ENCODE measurements around the gene ITPR2.

Gene ITPR2

DNA sequence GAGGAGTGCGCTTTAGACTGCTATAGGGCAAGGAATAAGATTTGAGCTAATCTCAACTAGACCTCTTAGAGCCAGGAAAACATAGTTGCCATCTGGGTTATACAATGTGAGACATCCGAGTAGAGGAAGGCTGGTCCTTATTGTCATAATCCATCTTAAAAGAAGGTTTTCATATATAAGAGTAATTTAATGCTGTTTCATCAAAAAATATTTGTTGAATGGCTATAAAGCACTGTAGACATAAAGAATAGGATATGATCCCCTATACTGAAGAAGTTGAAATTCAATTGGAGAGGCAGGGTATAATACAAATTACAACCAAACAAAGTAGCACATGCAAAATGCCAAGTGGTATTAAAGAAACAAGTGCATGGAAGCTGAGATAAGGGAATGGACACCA lies 343.1 kb downstream of the ITPR2 start:
- DNase-seq = no peak
- Histone ChIP-seq H3K4me1 (no peaks in the 10 kb centered on the region), H3K27me3 (no peaks in the 10 kb centered on the region), H3K4me3 (no peak overlapping the region), H3K36me3 (peaks cover 9 to 13% (median 10%) of the 10 kb centered on the region in 3 donors), H3K9me3 (no peaks in the 10 kb centered on the region), H3K27ac (no peak overlapping the region)
- no peak for TF ChIP-seq CTCF (IDR thresholded peaks at IDR 0.05)
- intact Hi-C loops (cut with DNase I; ENCODE audit: low total_unique reads) = no loop called here

DNA sequence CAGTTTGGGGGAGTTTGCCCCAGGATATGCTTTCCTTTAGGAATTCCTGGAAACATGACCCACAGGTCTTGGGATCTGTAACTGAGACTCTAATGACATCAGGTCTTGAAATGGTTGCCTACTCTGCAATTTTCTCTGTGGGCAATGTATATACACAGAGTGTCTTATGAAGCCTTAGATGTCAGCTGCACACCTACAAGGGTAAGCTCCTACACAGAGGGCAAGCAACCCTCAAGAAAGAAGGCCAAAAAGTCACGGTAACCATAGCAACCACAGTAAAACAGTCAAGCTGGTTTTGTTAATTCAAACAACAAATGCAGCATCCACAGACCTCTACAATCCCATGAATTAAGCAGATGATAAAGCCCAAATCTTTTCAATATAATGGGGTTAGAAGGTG lies 344.6 kb downstream of the ITPR2 start:
- no peak for DNase-seq
- no peaks in the 10 kb centered on the region for H3K9me3 ChIP-seq
- TF ChIP-seq CTCF (IDR thresholded peaks at IDR 0.05) = no peak
- H3K4me3 ChIP-seq = no peak overlapping the region
- no peak overlapping the region for H3K27ac ChIP-seq
- intact Hi-C loops (cut with DNase I; ENCODE audit: low total_unique reads) = no loop called here
- H3K4me1 ChIP-seq = no peaks in the 10 kb centered on the region
- H3K27me3 ChIP-seq = no peaks in the 10 kb centered on the region
- H3K36me3 ChIP-seq = peaks cover 8 to 14% (median 14%) of the 10 kb centered on the region in 3 donors

DNA sequence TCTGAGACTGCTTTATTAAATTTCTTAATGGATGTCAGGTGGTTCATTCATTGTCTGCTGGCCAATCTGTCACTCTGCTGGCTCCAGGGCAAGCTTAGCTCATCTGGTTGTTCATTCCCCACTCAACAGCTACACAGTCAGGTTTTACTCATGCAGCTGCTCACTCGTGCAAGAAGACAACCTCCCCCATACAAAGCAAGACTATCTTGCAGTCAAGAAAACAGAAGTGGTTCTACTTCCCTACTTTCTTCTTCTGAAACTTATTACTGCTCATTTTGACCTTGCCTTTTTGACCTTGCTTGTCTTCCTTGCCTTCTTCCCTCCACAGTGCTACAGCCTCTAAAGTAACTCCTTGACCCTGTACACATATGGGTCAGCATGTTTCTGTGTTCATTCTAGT lies 359.7 kb downstream of the ITPR2 start:
- no peak for TF ChIP-seq CTCF (IDR thresholded peaks at IDR 0.05)
- H3K27ac ChIP-seq = no peak overlapping the region
- no peaks in the 10 kb centered on the region for H3K4me1 ChIP-seq
- intact Hi-C loops (cut with DNase I; ENCODE audit: low total_unique reads) = no loop called here
- H3K4me3 ChIP-seq = no peak overlapping the region
- no peaks in the 10 kb centered on the region for H3K27me3 ChIP-seq
- H3K9me3 ChIP-seq = no peaks in the 10 kb centered on the region
- H3K36me3 ChIP-seq = peaks cover 9 to 23% (median 13%) of the 10 kb centered on the region in 3 donors
- DNase-seq = no peak

DNA sequence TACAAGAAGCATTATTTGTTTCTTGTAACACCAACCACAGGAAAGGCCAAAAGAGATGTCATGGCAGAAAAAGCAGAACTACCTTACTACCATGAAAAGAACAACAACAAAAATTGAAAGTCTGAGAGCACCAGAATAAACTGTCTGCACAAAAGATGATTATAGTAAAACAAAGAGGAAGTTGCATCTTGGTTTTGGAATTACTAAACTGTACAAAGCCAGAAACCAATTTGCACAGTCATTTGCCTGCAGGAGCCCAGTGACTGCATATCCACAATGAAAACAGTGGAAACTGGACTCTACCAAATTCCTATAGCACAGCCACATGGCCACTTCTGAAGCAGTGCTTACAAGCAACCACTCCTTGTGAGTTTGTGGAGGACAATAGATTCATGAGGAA lies 361.4 kb downstream of the ITPR2 start:
- Histone ChIP-seq H3K9me3 (no peaks in the 10 kb centered on the region), H3K4me1 (no peaks in the 10 kb centered on the region), H3K27ac (no peak overlapping the region), H3K27me3 (no peaks in the 10 kb centered on the region), H3K4me3 (no peak overlapping the region), H3K36me3 (peaks cover 6 to 17% (median 10%) of the 10 kb centered on the region in 3 donors)
- no peak for DNase-seq
- intact Hi-C loops (cut with DNase I; ENCODE audit: low total_unique reads) = no loop called here
- no peak for TF ChIP-seq CTCF (IDR thresholded peaks at IDR 0.05)

DNA sequence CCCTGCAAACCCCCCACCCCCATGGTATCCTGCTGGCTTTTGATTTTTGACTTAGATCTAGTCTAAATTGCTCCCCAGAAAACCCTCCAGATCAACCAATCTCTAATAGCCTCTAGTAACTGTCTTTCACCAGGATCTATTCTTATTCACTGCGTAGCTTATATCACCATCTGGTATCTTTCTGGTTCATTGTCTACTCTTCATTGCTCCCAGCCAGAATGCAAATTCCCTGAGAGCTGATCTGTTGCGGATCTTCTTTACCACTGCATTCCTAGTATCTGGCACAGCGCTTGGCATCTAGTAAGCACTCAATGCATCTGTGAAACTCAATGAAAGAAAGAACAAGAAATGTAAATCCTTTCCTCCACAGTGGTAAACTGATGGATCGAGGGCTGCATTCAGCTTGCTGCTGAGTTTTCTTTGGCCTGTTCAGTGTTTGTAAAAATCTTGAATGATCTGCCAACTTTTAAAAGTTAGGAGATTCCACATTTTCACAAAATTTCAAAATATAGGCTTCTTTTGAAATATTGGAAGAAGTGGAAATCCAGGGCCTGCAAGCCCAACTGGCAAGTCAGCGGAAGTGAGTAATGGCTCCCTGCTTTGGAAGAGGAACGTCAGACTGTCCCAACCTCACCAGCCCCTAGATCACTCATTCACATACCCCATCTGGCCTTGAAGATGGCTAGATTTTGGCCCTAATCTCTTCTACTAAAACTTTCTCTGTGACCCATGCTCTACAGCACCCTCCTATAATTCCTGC lies 363.4 kb downstream of the ITPR2 start:
- Histone ChIP-seq H3K27me3 (no peaks in the 10 kb centered on the region), H3K9me3 (no peaks in the 10 kb centered on the region), H3K36me3 (no peaks in the 10 kb centered on the region), H3K27ac (no peak overlapping the region), H3K4me1 (no peaks in the 10 kb centered on the region), H3K4me3 (no peak overlapping the region)
- no peak for DNase-seq
- intact Hi-C loops (cut with DNase I; ENCODE audit: low total_unique reads) = no loop called here
- no peak for TF ChIP-seq CTCF (IDR thresholded peaks at IDR 0.05)

All from tibial artery (tissue), 4 donors.